ENCODE data around the gene RPS18. TPM values are rescaled to one million over a fixed set of nuclear protein-coding genes. Genes with fewer than 3 reads are reported as not detected.

The RPS18 gene
- total and polyA plus RNA-seq, 2 of the 13 experiments (the other 11 are each of a cell fraction or from before 2014, with no cell fraction given) = 3,896 to 5,806 TPM

- peak; percentile 77 for TF ChIP-seq ZNF687 (CRISPR knock-in tag; IDR thresholded peaks at IDR 0.05)
- peak; percentile 92 for TF ChIP-seq PHF8 (CRISPR knock-in tag; IDR thresholded peaks at IDR 0.05)
- TF ChIP-seq ZBTB26 (CRISPR knock-in tag; IDR thresholded peaks at IDR 0.05; ENCODE audit: borderline replicate concordance) = 0 out of 2 replicates have a peak, but pooled peaks have one; percentile 50
- 0 out of 2 replicates have a peak, but pooled peaks have one; percentile 2 for TF ChIP-seq RARA (CRISPR knock-in tag; IDR thresholded peaks at IDR 0.05)
- peak; percentile 85 for TF ChIP-seq YEATS4 (CRISPR knock-in tag; IDR thresholded peaks at IDR 0.05; ENCODE audit: borderline replicate concordance)
- peak; percentile 48; the same call in 1 of the 2 replicates for TF ChIP-seq KAT8 (CRISPR knock-in tag; IDR thresholded peaks at IDR 0.05)
- TF ChIP-seq KLF15 (CRISPR knock-in tag; IDR thresholded peaks at IDR 0.05; ENCODE audit: borderline replicate concordance) = no peak
- TF ChIP-seq ZFP1 (CRISPR knock-in tag; IDR thresholded peaks at IDR 0.05) = no peak; the same call in 1 of the 2 replicates
- 0 out of 2 replicates have a peak, but pooled peaks have one; percentile 49 for TF ChIP-seq MXD4 (CRISPR knock-in tag; IDR thresholded peaks at IDR 0.05)
- peak; percentile 78; the same call in 1 of the 2 replicates for TF ChIP-seq ZNF256 (CRISPR knock-in tag; conservative IDR thresholded peaks at IDR 0.05)
- 0 out of 2 replicates have a peak, but pooled peaks have one; percentile 52 for TF ChIP-seq MED13 (CRISPR knock-in tag; IDR thresholded peaks at IDR 0.05)
- peak; percentile 81; the same call in 1 of the 2 replicates for TF ChIP-seq ZNF772 (CRISPR knock-in tag; IDR thresholded peaks at IDR 0.05)
- 0 out of 2 replicates have a peak, but pooled peaks have one; percentile 54 for TF ChIP-seq ZNF737 (CRISPR knock-in tag; IDR thresholded peaks at IDR 0.05; ENCODE audit: borderline replicate concordance)
- peak; percentile 53; the same call in 1 of the 2 replicates for TF ChIP-seq ATF7-NPFF (CRISPR knock-in tag; IDR thresholded peaks at IDR 0.05; ENCODE audit: low read depth)
- peak; percentile 64 for TF ChIP-seq ZNF891 (CRISPR knock-in tag; IDR thresholded peaks at IDR 0.05)
- peak; percentile 60 for TF ChIP-seq ZNF574 (CRISPR knock-in tag; IDR thresholded peaks at IDR 0.05)
- TF ChIP-seq KLF11 (CRISPR knock-in tag; IDR thresholded peaks at IDR 0.05) = peak; percentile 27; the same call in 1 of the 2 replicates
- no peak; the same call in 1 of the 2 replicates for TF ChIP-seq ZNF317 (CRISPR knock-in tag; IDR thresholded peaks at IDR 0.05)
- TF ChIP-seq SRF (IDR thresholded peaks at IDR 0.05; ENCODE audit: low read depth, low read length) = no peak
- TF ChIP-seq ZBTB7B (CRISPR knock-in tag; IDR thresholded peaks at IDR 0.05) = no peak
- TF ChIP-seq HDAC1 (CRISPR knock-in tag; IDR thresholded peaks at IDR 0.05) = peak; percentile 74
Measured at GRCh38 chr6:33313709-33314514, 42.0 kb downstream of the RPS18 start, which contains the start of gene TAPBP (continued).

Measured in HepG2 (cell line).